Heart left ventricle (tissue), 16 donors: ENCODE measurements around the gene CLEC19A. TPM values are rescaled to one million over a fixed set of nuclear protein-coding genes. Genes with fewer than 3 reads are reported as not detected.

ENCODE experiments used
- ATAC-seq, 4 donors: fragments of 200-7000 bp; cut with Tn5 transposase; one replicate each; pipeline ENCODE4 v1.9.1; 2020 to 2022; ENCODE audit warnings: moderate library complexity in 4 of 4, mild to moderate bottlenecking in 3 of 4, moderate number of reproducible peaks in 1 of 4
- DNase-seq, 5 donors: peaks; one replicate each; pipeline ENCODE4 v3.0.0-alpha.2; 2020
- H3K27ac ChIP-seq, 12 donors: fragments of 200-600 bp; sonication (generic) in 4 of 12; one replicate each; pipeline versions ENCODE4 v1.5.0 to v1.8.0; 2016 to 2022; ENCODE audit warnings: mild to moderate bottlenecking in 2 of 12
- H3K27me3 ChIP-seq, 9 donors: fragments of 200-600 bp; sonication (generic) in 2 of 9; one replicate each; pipeline versions ENCODE4 v1.5.1 to v1.8.0; 2016 to 2022; ENCODE audit warnings: mild to moderate bottlenecking in 3 of 9
- H3K36me3 ChIP-seq, 9 donors: fragments of 200-600 bp; sonication (generic) in 2 of 9; one replicate each; pipeline versions ENCODE4 v1.5.0 to v1.8.0; 2018 to 2022; ENCODE audit warnings: mild to moderate bottlenecking in 2 of 9
- H3K4me1 ChIP-seq, 12 donors: fragments of 200-600 bp; sonication (generic) in 4 of 12; one replicate each; pipeline versions ENCODE4 v1.5.0 to v1.8.0; 2016 to 2022; ENCODE audit warnings: mild to moderate bottlenecking in 3 of 12
- H3K4me3 ChIP-seq, 12 donors: fragments of 200-600 bp; sonication (generic) in 4 of 12; one replicate each; pipeline versions ENCODE4 v1.5.0 to v1.8.0; 2017 to 2022; ENCODE audit warnings: mild to moderate bottlenecking in 9 of 12, moderate library complexity in 4 of 12
- H3K9me3 ChIP-seq, 12 donors: fragments of 200-600 bp; sonication (generic) in 4 of 12; one replicate each; pipeline versions ENCODE4 v1.5.0 to v1.8.0; 2016 to 2022; ENCODE audit warnings: mild to moderate bottlenecking in 1 of 12
- POLR2A ChIP-seq, 2 donors: fragments of 450-650 bp; IDR thresholded peaks; one replicate each; pipeline ENCODE4 v1.6.1; 2017; ENCODE audit warnings: antibody characterized with exemption in 2 of 2, mild to moderate bottlenecking in 2 of 2, moderate library complexity in 2 of 2
- WGBS, 4 donors: extraction: QIAGEN DNeasy Blood & Tissue Kit in 2 of 4; methylation state at CpG; one replicate each; pipeline versions ENCODE4 v1.1.5 to v1.1.7; 2013 to 2018; 5-methylcytosine and 5-hydroxymethylcytosine counted together
- intact Hi-C, 10 donors: fragments of 100-400 bp; cut with DNase I; formaldehyde crosslinking; loops; one replicate each; pipeline versions ENCODE4 v1.11.1 to v1.14.2; 2022
- polyA plus RNA-seq, 2 donors: library from polyadenylated mRNA; stranded (reverse); fragments of 200-250 nt; gene quantifications; one replicate each; pipeline ENCODE4 v1.2.3, GENCODE V29; 2013
- total RNA-seq, 9 donors: library from RNA; depleted of rRNA in 2 of 9; stranded (reverse); fragments of >200 nt in 2 of 9; fragmentation: NEBNext Ultra II Directional in 3 of 9; extraction: Animal tissue kit (Norgen Biotek cat#: 25700) in 3 of 9; gene quantifications; one replicate each; pipeline versions ENCODE4 v1.1.0 to v1.2.4, GENCODE V29; 2016 to 2023
- TF ChIP-seq, protein P1 (sequence below), 12 donors: fragments of 200-600 bp; sonication (generic) in 4 of 12; IDR thresholded peaks; one replicate each; pipeline versions ENCODE4 v1.5.0 to v1.8.0; 2018 to 2022; ENCODE audit warnings: antibody characterized with exemption in 12 of 12, mild to moderate bottlenecking in 5 of 12
- donor health status: ischemic (EF 13 %, LVEDD 7.1; RV severe dilation, severe dysfunction).
- donor health status: healthy with polysubstance abuse.
- donor health status: DM: no; HTN: yes; CAD: no.
- donor health status: DM: no; HTN: no; CAD: no.
- donor health status: ischemic (EF 25% LVEDD 6.9; RV normal size, moderate dysfunction).
- donor health status: ischemic (EF 25% LVEDD 5.7; RV mildly dilated, moderate dysfunction).
- donor health status: healthy.
- donor health status: DM: yes; HTN: yes; CAD: no.
- donor health status: ischemic (EF 35%, LVEDD 5.7; RV mildly dilated, moderate dysfunction).
- donor health status: nonischemic (EF 11% LVEDD 7.7; RV severe dilation, severe dysfunction).
- donor health status: DM: yes; HTN: yes; CAD: no.
- donor health status: PGD.
- donor health status: ischemic (EF 29% LVEDD 5.4; RV normal size, mild dysfunction).
- donor health status: nonischemic (EF 23%, LVEDD 6.1; RV moderate dilation, normal function).

Gene CLEC19A
- total and polyA plus RNA-seq, 11 donors, result not detected

DNA sequence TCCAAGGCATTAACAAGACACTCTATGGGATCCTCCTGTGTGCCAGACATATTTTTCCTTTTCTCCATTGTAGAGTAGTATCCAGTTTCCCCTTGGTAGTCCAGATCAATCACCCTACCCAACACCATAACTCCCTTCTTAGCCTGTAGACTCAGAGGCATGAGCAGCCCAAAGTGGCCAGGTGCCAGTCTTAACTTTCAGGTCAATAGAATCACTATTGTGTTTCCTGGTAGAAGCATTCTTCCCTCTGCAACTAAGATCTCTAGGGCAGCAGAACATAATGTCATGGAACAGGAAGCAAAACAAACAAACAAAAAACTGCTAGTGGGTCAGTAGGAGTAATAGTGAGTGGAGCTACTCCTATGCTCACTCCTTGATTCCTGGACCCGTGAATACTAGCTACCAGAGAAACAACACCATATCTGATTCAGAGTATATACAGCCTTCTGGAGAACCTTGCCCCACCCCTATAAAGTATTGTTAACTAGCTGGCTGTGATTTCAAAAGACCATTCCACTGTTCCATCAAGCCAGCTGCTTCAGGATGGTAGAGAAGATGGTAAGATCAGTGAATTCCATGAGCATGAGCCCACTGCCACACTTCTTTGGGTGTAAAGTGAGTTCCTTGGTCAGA lies 11.2 kb upstream of the CLEC19A start:
- WGBS, 4 donors, result 61 to 89% (median 69%) methylated on average over 1 of the region's 1 CpG
- no peak for DNase-seq
- H3K4me3 ChIP-seq, result no peak overlapping the region
- H3K36me3 ChIP-seq, result no peaks in the 10 kb centered on the region
- no peaks in the 10 kb centered on the region for H3K27me3 ChIP-seq
- H3K9me3 ChIP-seq, result peaks cover 0 to 5% (median 0%) of the 10 kb centered on the region in 12 donors
- TF ChIP-seq, protein P1, sequence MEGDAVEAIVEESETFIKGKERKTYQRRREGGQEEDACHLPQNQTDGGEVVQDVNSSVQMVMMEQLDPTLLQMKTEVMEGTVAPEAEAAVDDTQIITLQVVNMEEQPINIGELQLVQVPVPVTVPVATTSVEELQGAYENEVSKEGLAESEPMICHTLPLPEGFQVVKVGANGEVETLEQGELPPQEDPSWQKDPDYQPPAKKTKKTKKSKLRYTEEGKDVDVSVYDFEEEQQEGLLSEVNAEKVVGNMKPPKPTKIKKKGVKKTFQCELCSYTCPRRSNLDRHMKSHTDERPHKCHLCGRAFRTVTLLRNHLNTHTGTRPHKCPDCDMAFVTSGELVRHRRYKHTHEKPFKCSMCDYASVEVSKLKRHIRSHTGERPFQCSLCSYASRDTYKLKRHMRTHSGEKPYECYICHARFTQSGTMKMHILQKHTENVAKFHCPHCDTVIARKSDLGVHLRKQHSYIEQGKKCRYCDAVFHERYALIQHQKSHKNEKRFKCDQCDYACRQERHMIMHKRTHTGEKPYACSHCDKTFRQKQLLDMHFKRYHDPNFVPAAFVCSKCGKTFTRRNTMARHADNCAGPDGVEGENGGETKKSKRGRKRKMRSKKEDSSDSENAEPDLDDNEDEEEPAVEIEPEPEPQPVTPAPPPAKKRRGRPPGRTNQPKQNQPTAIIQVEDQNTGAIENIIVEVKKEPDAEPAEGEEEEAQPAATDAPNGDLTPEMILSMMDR (IDR thresholded peaks at IDR 0.05), result no peak
- TF ChIP-seq POLR2A (IDR thresholded peaks at IDR 0.05), result no peak
- ATAC-seq, result no peak
- no peaks in the 10 kb centered on the region for H3K4me1 ChIP-seq
- no peak overlapping the region for H3K27ac ChIP-seq
- intact Hi-C loops, result no loop called here

- H3K36me3 ChIP-seq, result no peaks in the 10 kb centered on the region
- 86 to 94% (median 90%) methylated on average over 2 of the region's 2 CpGs for WGBS, 4 donors
- H3K9me3 ChIP-seq, result peaks cover 0 to 5% (median 0%) of the 10 kb centered on the region in 12 donors
- no peak for ATAC-seq
- no peak overlapping the region for H3K4me3 ChIP-seq
- H3K4me1 ChIP-seq, result no peaks in the 10 kb centered on the region
- H3K27ac ChIP-seq, result no peak overlapping the region
- no peak for TF ChIP-seq POLR2A (IDR thresholded peaks at IDR 0.05)
- TF ChIP-seq, protein P1 (IDR thresholded peaks at IDR 0.05), result no peak
- no peak for DNase-seq
- no peaks in the 10 kb centered on the region for H3K27me3 ChIP-seq
- intact Hi-C loops, result no loop called here
Observed at GRCh38 chr16:19278403-19278802, 7.1 kb upstream of the CLEC19A start.

DNA sequence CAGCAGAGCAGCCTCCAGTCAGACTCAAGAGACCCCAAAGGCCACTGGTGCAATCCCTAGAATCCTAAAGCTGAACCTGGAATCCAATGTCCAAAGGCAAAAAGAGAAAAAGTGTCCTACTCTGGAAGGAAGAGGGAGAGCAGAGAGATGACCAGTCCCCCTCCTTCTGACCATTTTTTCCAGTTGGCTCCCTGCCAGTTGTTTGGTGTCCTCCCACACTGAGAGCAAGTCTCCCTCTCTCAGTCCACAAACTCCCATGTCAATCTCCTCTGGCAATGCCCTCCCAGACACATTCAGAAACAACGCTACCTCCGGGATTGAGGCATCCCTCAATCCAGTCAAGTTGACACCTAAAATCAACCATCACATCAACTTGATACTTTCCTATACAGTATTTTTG lies 4.3 kb upstream of the CLEC19A start:
- H3K36me3 ChIP-seq, result no peaks in the 10 kb centered on the region
- ATAC-seq, result no peak

GRCh38 chr16:19282101-19282500 lies 3.4 kb upstream of the CLEC19A start:
- Histone ChIP-seq H3K36me3 (no peaks in the 10 kb centered on the region), H3K27ac (no peak overlapping the region), H3K4me3 (no peak overlapping the region), H3K9me3 (peaks cover 0 to 5% (median 0%) of the 10 kb centered on the region in 12 donors), H3K27me3 (no peaks in the 10 kb centered on the region), H3K4me1 (no peaks in the 10 kb centered on the region)
- intact Hi-C loops, result loop anchor here in 1 of 10 donors (10.0 kb wide), 1 partner anchor 57 kb away; no protein-coding TSS in a partner anchor
- TF ChIP-seq, protein P1 (IDR thresholded peaks at IDR 0.05), result no peak
- no peak for TF ChIP-seq POLR2A (IDR thresholded peaks at IDR 0.05)
- WGBS, 4 donors, result 69 to 75% (median 73%) methylated on average over 3 of the region's 3 CpGs
- no peak for ATAC-seq
- DNase-seq, result no peak

More for the DNA sequence above, 4.3 kb upstream of the CLEC19A start:
- no peak for DNase-seq
- H3K4me1 ChIP-seq, result no peaks in the 10 kb centered on the region
- H3K27ac ChIP-seq, result no peak overlapping the region
- no peak for TF ChIP-seq POLR2A (IDR thresholded peaks at IDR 0.05)
- TF ChIP-seq, protein P1 (IDR thresholded peaks at IDR 0.05), result no peak
- peaks cover 0 to 5% (median 0%) of the 10 kb centered on the region in 12 donors for H3K9me3 ChIP-seq
- H3K4me3 ChIP-seq, result no peak overlapping the region
- no peaks in the 10 kb centered on the region for H3K27me3 ChIP-seq
- intact Hi-C loops, result loop anchor here in 1 of 10 donors (10.0 kb wide), 1 partner anchor 56 kb away; no protein-coding TSS in a partner anchor
- 56 to 87% (median 71%) methylated on average over 2 of the region's 2 CpGs for whole genome bisulfite sequencing, 4 donors
